GM19438 (cell line): ENCODE data around the gene SYNGR1.
"Not testable (repeated sequence)": the region's sequence is repeated elsewhere in the genome, so short reads cannot be mapped to it uniquely, and the experiment has no call there.

Experiments
- ATAC-seq: cut with Tn5 transposase; IDR thresholded peaks from one replicate; pipeline ENCODE4 v1.9.1; 2021; ENCODE audit warnings: low read depth; ENCODE audit not compliant: unreplicated experiment

Gene SYNGR1

DNA sequence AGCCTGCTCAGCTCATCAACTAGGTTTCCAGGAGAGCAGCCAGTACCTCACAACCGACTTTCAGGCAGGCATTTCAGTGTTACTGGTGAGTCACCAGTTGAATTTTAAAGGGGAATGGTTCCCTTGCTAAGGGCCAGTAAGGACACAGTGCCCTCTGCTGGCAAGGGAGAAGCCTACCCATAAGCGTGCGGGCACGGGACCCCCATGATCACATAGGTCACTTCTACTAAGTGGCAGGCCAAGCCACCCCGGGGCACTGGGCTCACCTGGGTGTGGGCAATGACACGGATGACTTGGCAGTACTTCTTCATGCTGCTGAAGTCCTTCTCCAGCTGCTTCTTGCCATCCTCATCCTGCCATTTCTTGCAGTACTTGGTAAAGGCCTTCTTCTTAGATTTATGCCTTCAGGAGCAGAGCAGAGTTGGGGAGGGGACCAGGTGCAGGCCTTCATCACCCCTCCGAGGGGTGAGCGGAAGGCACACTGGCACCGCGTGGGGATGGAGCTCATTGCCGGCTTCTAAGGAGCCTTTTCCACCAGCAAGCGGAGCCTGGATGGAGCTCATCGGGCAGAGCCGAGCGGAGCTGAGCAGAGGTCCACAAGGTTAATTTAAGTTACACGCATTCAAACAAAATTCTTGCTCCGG is 33.2 kb upstream of the SYNGR1 start:
- ATAC-seq, result no peak

DNA sequence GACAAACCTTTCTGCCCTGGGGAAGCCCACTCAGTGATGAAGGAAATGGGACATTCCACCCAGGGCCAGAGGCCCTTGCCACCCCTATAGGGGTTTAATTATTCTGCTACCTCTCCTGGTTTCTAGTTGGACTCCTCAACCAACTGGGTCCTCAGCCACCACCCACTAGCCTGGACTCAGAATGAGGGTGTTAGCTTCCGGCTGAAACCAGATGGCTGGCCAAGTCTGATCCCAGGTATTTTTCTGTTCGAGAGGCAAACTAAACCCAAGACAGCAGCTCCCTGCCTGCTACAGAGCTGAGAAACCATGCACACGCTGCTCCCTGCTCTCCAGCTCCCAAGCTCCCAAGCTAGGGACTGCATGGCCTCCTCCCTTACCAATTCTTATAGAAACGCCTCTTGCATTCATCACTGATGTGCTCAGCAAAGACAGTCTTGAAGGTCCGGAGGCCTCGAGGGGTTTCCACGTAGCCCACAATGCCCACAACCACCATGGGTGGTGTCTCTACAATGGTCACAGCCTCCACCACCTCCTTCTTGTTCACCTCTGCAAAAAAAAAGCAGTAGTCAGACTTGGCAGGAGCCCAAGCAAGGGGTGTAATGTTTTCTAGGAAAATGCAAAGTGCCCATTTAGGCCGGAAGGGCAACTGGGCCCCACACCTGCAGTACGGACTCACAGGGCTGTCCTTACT is 32.6 kb upstream of the SYNGR1 start:
- ATAC-seq, result no peak

DNA sequence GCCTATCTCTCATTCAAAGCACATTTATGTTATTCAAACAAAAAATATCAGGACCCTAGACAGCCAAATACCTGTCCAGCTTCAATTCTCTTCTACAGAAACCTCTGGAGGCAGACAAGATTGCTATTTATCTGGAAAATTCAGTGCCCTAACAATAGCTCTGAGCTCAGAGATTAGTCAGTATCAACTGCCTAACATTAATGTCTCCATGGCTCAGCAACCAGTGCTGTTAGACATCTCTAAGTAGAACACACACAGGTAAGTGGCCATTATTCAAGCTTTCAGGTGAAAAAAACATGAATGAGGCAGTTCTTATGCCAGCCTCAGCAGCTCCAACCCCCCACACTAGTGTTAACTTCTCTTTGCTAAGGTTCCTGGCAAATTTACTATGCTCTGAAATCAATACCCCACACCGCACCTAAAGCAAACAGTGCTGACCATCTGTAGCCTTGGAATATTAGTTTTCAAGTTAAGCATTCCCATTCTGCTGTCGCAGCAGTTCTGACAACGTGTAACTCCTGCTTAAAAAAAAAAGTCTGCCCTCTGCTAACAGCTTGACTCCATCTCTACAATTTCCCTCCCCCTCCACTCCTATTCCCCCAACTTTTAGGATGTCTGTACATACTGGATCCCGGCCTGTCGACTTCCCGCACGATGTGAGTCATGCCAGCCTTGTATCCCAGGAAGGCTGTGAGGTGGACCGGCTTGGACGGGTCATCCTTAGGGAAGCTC is 31.9 kb upstream of the SYNGR1 start:
- no peak for ATAC-seq

DNA sequence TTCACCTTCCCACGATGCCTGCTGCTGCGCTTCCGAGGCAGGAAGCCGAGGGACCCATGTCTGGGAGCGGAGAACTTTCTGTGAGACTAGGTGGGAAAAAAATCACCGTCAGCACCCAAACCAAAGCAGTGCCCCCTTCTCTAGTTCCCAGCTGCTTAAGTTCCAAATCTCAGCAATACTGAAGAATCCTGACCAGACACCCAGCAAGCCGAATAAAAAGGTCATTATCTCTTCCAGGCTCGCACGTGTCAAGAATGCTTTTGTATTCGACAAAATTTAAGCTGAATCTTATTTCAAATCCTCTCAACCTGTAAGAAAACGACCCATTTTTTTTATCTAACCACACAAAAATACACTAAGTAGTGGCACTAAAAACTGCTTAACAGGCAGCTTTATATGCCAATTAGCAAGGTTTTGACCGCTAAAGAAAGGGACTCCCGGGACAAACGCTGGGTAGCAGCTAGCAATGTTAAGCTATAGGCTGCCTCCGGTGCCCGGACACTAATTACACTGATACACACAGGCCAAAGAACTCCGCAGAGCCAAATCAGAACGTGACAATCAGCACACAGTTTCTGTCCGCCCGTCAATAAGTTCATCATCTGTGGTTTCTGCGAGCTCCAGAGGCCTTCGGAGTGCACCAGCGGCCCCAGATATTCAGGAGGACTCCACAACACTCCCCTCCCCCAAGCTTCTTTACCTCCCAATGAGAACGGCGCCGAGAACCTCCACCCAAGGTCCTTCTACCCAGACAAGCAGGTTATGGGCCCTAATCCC is 31.1 kb upstream of the SYNGR1 start:
- no peak for ATAC-seq

DNA sequence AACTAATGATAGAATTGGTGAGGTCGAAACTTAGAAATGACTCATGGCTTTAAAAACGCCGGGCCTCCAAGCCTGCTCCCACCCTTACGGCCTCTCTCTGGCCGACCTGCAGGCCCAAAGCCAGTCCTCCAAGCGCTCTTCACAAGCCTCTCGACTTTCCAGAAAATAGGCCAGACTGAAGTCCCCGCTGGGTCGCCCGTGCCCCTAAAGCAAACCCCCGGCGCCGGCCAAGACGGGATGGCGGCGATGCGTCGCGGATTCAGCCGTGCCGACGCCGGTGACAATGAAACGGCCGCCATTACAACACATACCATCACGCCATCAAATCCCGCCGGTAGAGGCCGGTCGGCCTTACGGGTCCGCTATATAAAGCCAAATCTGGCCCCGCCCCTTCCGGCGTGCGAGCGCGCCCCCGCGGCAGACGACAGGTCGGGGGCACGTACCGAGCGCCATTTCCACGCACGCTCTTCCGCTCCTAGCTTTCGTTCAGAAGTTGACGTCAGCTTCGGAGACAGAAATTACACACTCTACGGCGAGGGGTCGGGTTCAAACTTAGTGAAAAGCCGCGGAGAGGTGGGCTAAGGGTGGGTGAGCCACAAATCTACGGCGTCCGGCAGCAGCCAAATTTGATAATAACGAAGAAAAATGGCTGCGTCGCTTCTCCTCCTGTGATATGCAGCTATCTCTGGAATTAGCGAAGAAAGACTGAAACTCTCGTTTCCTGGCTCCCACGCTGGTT is 30.3 kb upstream of the SYNGR1 start, which contains the start of gene RPL3:
RPL3 (minus strand) TSS at position 340 of the 739 bp plus-strand sequence; CDS start at position 314, 26 bp downstream.
- peak; percentile 80 for ATAC-seq

DNA sequence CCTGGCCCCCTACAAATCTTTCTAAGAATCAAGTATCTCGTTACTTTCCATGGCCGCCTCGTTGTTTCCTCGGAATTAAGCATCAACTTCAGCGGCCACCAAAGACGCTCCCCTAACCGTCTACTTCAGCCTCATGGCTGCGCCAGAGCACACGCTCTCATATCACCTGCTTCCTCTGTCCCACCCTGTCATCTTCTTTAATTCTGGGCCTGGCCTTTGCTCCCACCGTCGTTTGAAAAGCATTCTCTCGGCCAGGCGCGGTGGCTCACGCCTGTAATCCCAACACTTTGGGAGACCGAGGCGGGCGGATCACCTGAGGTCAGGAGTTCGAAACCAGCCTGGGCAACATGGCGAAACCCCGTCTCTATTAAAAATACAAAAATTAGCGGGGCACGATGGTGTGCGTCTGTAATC is 29.2 kb upstream of the SYNGR1 start:
- ATAC-seq, result not testable (repeated sequence)

DNA sequence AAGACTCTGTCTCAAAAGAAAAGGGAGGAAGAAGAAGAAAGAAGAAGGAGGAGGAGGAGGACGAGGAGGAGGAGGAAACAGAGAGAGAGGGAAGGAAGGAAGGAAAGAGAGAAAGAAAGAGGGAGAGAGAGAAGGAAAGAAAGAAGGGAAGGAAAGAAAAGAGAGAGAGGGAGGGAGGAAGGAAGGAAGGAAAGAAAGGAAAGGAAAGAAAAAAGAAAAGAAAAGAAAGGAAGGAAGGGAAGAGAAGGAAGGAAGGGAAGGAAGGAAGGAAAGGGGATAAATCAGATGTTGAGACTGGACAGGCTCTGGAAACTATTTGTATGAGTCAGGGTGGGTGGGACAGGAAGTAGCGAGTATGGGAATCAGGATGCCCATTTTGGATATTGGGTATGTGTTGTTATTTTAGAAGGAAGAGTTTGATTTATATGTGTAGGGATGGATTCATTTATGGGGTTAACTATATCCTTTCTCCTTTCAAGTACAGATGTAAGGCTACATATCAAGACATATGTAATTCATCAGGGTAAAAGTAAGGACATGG is 24.3 kb upstream of the SYNGR1 start:
- no peak for ATAC-seq

DNA sequence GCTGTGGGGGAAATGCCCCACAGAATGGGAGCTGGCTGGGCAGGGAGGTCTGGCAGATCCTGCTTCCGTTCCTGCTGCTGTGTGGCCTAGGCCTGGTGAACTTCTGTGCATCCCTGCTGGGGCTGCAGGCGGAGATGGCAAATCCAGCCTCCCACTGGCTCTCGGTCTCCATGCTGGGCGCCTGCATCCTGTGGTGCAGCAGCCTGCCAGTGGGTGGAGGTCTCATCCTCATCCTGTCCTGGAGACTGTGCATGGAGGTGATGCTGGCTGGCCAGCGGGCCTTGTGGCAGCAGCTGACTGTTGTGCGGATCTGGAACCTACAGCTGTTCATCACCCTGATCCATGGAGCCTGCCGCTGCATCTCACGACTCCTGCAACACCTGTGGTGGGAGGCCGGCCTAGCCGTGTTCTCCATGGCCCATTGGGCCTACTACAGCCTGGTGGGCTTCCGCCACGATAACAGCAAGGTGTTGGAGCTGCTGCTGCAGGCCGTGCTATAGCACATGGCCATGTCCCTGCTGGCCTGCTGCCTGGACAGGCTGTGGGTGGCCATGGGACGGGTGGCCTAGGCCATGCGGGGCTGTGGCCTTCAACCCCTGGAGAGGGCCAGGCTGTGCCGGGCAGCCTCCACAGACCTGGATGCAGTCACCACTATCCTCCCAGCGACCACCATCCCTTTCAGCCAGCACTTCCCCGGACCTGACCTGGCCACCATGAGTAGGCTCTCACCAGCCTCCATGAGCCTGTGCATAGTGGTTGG is 21.6 kb upstream of the SYNGR1 start:
- no peak for ATAC-seq

DNA sequence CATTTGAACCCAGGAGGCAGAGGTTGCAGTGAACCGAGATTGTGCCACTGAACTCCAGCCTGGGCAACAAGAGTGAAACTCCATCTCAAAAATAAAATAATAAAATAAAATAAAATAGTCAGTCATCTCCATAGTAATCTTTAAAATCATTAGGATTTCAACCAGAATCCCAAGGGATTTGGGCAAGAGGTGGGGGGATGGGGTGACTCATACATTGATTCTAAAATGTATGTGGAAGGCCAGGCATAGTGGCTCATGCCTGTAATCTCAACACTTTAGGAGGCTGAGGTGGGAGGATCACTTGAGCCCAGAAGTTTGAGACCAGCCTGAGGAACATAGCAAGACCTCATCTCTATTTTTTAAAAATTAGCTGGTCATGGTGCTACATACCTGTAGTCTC is 19.2 kb upstream of the SYNGR1 start:
- ATAC-seq, result not testable (repeated sequence)

DNA sequence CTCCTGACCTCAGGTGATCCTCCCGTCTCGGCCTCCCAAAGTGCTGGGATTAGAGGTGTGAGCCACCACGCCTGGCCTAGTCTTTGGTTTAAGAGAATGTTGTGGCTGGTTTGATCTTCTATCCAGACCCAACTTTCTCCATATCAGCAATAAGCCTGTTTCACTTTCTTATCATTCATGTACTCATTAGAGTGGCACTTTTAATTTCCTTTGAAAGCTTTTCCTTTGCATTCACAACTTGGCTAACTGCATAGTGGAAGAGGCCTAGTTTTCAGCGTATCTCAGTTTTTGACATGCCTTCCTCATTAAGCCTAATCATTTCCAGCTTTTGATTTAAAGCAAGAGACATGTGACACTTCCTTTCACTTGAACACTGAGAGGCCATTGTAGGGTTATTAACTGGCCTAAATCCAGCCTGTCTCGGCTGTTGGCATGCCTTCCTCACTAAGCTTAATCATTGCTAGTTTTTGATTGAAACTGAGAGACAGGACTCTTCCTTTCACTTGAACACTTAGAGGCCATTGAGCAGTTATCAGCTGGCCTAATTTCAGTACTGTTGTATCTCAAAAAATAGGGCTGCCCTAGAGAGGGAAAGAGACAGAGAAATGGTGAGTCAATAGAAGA is 17.2 kb upstream of the SYNGR1 start:
- ATAC-seq, result no peak

DNA sequence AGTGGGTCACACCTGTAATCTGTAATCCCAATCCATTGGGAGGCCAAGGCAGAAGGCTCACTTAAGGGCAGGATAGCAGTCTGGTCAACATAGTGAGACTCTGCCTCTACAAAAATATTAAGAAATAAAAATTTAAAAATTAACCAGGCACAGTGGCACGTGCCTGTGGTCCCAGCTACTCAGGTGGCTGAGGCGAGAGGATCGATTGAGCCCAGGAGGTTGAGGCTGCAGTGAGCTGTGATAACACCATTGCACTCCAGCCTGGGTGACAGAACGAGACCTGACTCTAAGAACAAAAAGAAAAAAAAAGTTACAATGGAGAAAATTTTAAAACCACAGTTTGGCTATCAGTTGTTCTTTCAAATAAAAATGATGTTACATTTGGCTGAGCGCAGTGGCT is 13.4 kb upstream of the SYNGR1 start:
- ATAC-seq, result no peak

DNA sequence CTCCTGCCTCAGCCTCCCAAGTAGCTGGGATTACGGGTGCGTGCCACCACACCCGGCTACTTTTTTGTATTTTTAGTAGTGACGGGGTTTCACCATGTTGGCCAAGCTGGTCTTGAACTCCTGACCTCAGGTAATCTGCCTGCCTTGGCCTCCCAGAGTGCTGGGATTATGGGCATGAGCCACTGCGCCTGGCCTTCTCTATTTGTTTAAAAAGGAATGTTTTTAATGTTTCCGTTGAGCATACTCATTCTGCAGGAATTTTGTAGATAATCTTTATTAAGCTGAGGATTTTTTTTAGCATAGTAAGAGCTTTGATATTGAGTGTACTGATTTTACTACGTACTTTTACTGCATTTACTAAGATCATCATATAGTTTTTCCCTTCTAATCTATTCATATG is 10.0 kb upstream of the SYNGR1 start:
- ATAC-seq, result not testable (repeated sequence)

DNA sequence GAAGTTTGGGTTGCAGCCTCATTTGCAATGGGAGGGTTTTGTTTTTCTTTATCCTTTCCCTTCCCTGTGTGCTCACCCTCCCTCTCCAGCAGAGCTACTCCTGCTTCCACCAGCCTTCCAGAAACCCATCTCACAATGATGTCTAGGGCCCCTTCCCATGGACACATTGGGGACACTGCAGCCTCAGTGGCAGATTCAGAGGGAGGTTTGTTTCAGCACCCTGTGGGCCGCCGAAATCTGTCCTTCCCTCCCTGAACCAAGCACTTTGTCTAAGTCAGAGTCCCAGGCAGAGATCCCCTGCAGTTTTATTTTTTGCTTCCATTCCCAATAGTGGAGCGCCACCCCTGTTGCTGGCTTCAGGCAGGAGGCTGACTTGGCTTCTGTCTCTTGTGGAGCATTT is 8.6 kb upstream of the SYNGR1 start:
- ATAC-seq, result no peak

DNA sequence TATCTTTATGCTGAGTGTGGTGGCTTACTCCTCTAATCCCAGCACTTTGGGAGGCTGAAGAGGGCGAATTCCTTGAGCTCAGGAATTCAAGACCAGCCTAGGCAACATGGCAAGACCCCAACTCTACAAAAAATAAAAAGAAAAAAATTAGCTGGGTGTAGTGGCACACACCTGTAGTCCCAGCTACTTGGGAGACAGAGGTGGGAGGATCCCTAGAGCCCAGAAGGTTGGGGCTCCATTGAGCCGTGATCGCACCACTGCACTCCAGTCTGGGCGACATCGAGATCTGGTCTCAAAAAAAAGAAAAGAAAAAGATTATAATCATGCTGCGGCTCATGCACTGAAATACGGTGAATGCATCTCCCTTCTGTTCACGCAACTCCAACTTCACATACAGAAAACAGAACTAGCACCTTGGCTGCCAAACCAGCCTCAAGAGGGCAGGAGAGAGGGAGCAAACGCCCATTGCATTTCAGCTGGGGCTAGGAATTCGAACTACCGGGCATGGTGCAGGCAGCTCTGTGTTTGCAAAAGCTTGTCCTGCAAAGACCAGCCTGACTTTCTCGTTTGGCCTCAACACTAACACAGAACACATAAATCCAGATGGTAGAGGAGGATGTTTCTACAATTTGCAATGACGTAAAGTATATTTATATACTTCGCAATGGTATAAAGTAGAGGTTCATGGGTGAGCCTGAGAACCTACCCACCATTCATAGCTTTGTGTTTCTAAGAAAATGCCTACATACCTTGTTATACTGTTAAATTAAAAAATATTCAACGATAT is 6.3 kb upstream of the SYNGR1 start:
- no peak for ATAC-seq

DNA sequence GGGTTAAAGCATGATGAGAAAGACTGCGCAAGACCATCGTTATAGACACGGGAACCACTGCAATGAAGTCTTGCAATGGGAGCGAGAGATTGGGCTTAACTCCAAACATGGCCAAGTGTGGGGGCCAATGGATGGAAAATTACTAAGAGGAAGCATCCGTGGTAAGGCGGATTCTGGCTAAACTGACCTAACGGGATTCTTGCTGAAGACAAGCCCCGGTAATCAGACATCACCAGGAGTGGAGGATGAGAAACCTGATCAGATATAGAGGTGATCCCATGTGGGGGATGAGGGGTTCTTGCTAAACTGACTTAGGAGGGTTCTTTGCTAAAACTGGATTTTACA is 5.8 kb upstream of the SYNGR1 start:
- ATAC-seq, result no peak

DNA sequence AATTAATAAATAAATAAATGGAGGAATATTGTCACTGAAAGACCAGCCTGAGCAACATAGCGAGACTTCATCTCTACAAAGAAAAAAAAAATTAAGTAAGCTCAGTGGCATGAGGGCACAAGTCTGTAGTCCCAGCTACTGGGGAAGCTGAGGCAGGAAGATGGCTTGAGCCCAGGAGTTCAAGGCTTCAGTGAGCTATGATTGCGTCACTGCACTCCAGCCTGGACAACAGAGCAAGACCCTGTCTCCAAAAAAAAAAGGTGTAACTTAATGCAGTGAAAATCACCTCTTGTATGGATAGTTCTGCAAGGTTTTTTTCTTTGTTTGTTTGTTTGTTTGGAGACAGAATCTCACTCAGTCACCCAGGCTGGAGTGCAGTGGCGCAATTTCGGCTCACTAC is 4.6 kb upstream of the SYNGR1 start:
- no peak for ATAC-seq

DNA sequence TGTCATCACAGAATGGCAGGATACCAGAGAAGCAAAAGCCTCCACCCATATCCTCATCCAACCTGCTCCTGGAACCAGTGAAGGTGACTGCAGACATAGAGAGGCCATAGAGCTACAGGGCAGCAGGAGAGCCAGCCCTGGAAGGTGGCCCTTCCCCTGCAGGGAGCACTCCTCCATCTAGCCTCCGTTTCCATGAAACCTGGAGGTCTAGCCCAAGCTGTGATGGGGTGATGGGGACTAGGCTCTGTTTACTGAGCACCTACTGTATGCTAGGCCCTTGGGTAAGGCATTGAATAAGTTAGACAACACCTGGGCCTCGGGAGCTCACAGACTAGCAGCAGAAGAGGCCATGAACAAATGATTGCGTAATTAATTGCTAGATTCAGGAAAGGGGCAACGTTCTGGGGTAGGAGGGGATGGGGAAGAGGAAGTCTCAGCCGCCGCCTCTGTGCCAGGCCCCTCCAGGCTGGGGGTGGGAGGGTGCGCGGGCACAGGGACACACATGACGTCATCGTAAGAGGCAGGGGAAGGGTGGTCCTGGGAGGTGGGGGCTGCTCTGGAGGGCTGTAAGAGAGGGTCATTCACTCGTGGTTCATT is 784 bp upstream of the SYNGR1 start:
- no peak for ATAC-seq

DNA sequence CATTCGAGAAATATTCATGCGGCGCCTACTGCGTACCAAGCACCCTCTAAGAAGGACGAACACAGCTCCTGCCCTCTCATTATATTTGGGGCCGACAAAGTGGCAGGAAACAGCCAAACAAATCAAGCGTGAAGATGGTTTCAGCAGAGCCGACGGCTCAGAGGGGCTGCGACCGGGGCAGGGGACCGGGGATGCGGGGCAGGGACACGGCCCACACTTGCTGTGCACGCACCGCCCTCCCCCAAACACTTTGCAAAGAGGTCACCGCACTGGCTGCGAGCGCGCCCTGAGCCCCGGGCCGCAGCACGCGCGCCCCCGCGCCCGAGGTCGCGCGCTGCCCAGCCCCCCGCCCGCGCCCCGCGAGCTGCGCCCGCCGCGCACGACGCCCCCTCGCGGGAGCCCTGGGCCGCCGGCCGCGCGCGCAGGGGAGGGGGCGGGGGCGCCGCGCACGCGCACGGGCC is 255 bp upstream of the SYNGR1 start:
- no peak for ATAC-seq
